ENCODE results near the gene TFB1M.

TFB1M gene

GRCh38 chr6:155311086-155311485 lies 3.2 kb downstream of the TFB1M start:
- in situ Hi-C loops (cut with HindIII; ENCODE audit: low pct_unique_long_range_greater_than_20kb, low sequenced_read_pairs) = no loop called here
- no peak for DNase-seq (ENCODE audit: low read depth in 1 of 2, low spot score in 1 of 2)
- TF ChIP-seq JUND (IDR thresholded peaks at IDR 0.05; ENCODE audit: low read depth) = no peak

- DNase-seq (ENCODE audit: low read depth in 1 of 2, low spot score in 1 of 2) = no peak
- in situ Hi-C loops (cut with HindIII; ENCODE audit: low pct_unique_long_range_greater_than_20kb, low sequenced_read_pairs) = no loop called here
- TF ChIP-seq JUND (IDR thresholded peaks at IDR 0.05; ENCODE audit: low read depth) = no peak
These were observed 3.7 kb downstream of the TFB1M start for GRCh38 chr6:155310596-155310995.

GRCh38 chr6:155309150-155309549 lies 5.1 kb downstream of the TFB1M start:
- TF ChIP-seq JUND (IDR thresholded peaks at IDR 0.05; ENCODE audit: low read depth) = no peak
- DNase-seq (ENCODE audit: low read depth in 1 of 2, low spot score in 1 of 2) = no peak
- in situ Hi-C loops (cut with HindIII; ENCODE audit: low pct_unique_long_range_greater_than_20kb, low sequenced_read_pairs) = no loop called here

- no peak for TF ChIP-seq JUND (IDR thresholded peaks at IDR 0.05; ENCODE audit: low read depth)
- no peak for DNase-seq (ENCODE audit: low read depth in 1 of 2, low spot score in 1 of 2)
- in situ Hi-C loops (cut with HindIII; ENCODE audit: low pct_unique_long_range_greater_than_20kb, low sequenced_read_pairs) = no loop called here
These were observed 7.3 kb downstream of the TFB1M start for GRCh38 chr6:155306958-155307357.

GRCh38 chr6:155303361-155303870 lies 10.9 kb downstream of the TFB1M start:
- in situ Hi-C loops (cut with HindIII; ENCODE audit: low pct_unique_long_range_greater_than_20kb, low sequenced_read_pairs) = no loop called here

GRCh38 chr6:155301867-155302266 lies 12.4 kb downstream of the TFB1M start:
- no peak for DNase-seq (ENCODE audit: low read depth in 1 of 2, low spot score in 1 of 2)
- TF ChIP-seq JUND (IDR thresholded peaks at IDR 0.05; ENCODE audit: low read depth) = no peak
- in situ Hi-C loops (cut with HindIII; ENCODE audit: low pct_unique_long_range_greater_than_20kb, low sequenced_read_pairs) = no loop called here

More at GRCh38 chr6:155303361-155303870, 10.9 kb downstream of the TFB1M start:
- TF ChIP-seq JUND (IDR thresholded peaks at IDR 0.05; ENCODE audit: low read depth) = no peak
- DNase-seq (ENCODE audit: low read depth in 1 of 2, low spot score in 1 of 2) = no peak

- DNase-seq (ENCODE audit: low read depth in 1 of 2, low spot score in 1 of 2) = no peak
- no peak for TF ChIP-seq JUND (IDR thresholded peaks at IDR 0.05; ENCODE audit: low read depth)
- in situ Hi-C loops (cut with HindIII; ENCODE audit: low pct_unique_long_range_greater_than_20kb, low sequenced_read_pairs) = no loop called here
These were observed 16.6 kb downstream of the TFB1M start for GRCh38 chr6:155297669-155298068.

- no peak for TF ChIP-seq JUND (IDR thresholded peaks at IDR 0.05; ENCODE audit: low read depth)
- in situ Hi-C loops (cut with HindIII; ENCODE audit: low pct_unique_long_range_greater_than_20kb, low sequenced_read_pairs) = no loop called here
These were observed 21.6 kb downstream of the TFB1M start for GRCh38 chr6:155292711-155293110.

GRCh38 chr6:155291291-155291690 lies 23.0 kb downstream of the TFB1M start:
- DNase-seq (ENCODE audit: low read depth in 1 of 2, low spot score in 1 of 2) = no peak
- TF ChIP-seq JUND (IDR thresholded peaks at IDR 0.05; ENCODE audit: low read depth) = no peak
- in situ Hi-C loops (cut with HindIII; ENCODE audit: low pct_unique_long_range_greater_than_20kb, low sequenced_read_pairs) = no loop called here

More at GRCh38 chr6:155292711-155293110, 21.6 kb downstream of the TFB1M start:
- DNase-seq (ENCODE audit: low read depth in 1 of 2, low spot score in 1 of 2) = no peak

GRCh38 chr6:155290491-155290890 lies 23.8 kb downstream of the TFB1M start:
- DNase-seq (ENCODE audit: low read depth in 1 of 2, low spot score in 1 of 2) = no peak
- in situ Hi-C loops (cut with HindIII; ENCODE audit: low pct_unique_long_range_greater_than_20kb, low sequenced_read_pairs) = no loop called here
- no peak for TF ChIP-seq JUND (IDR thresholded peaks at IDR 0.05; ENCODE audit: low read depth)

GRCh38 chr6:155287762-155288161 lies 26.5 kb downstream of the TFB1M start:
- no peak for TF ChIP-seq JUND (IDR thresholded peaks at IDR 0.05; ENCODE audit: low read depth)
- in situ Hi-C loops (cut with HindIII; ENCODE audit: low pct_unique_long_range_greater_than_20kb, low sequenced_read_pairs) = no loop called here
- no peak for DNase-seq (ENCODE audit: low read depth in 1 of 2, low spot score in 1 of 2)

- in situ Hi-C loops (cut with HindIII; ENCODE audit: low pct_unique_long_range_greater_than_20kb, low sequenced_read_pairs) = no loop called here
These were observed 29.5 kb downstream of the TFB1M start for GRCh38 chr6:155284775-155285174.

GRCh38 chr6:155278319-155279049 lies 35.8 kb downstream of the TFB1M start:
- DNase-seq (ENCODE audit: low read depth in 1 of 2, low spot score in 1 of 2) = no peak
- in situ Hi-C loops (cut with HindIII; ENCODE audit: low pct_unique_long_range_greater_than_20kb, low sequenced_read_pairs) = no loop called here
- TF ChIP-seq JUND (IDR thresholded peaks at IDR 0.05; ENCODE audit: low read depth) = no peak

More at GRCh38 chr6:155284775-155285174, 29.5 kb downstream of the TFB1M start:
- TF ChIP-seq JUND (IDR thresholded peaks at IDR 0.05; ENCODE audit: low read depth) = no peak
- no peak for DNase-seq (ENCODE audit: low read depth in 1 of 2, low spot score in 1 of 2)

Measured in T47D (cell line).